HUES6 (cell line): ENCODE measurements around the gene ANKRD50.

Experiments
- H3K27ac ChIP-seq: 2 replicates; pipeline ENCODE4 v1.7.0; 2013; ENCODE audit warnings: low read depth, mild to moderate bottlenecking, low read length, inconsistent platforms
- H3K27me3 ChIP-seq: 2 replicates; pipeline ENCODE4 v1.6.1; 2013; ENCODE audit warnings: low read length; ENCODE audit not compliant: control insufficient read depth, insufficient read depth
- H3K36me3 ChIP-seq: 2 replicates; pipeline ENCODE4 v1.6.1; 2013; ENCODE audit warnings: low read length; ENCODE audit not compliant: control insufficient read depth, insufficient read depth
- H3K4me1 ChIP-seq: 2 replicates; pipeline ENCODE4 v1.6.1; 2013; ENCODE audit warnings: low read length; ENCODE audit not compliant: control insufficient read depth, insufficient read depth
- H3K4me3 ChIP-seq: 2 replicates; pipeline ENCODE4 v1.5.1; 2013; ENCODE audit warnings: low read depth, low read length
- H3K9ac ChIP-seq: one replicate; pipeline ENCODE4 v1.6.1; 2013; ENCODE audit warnings: mild to moderate bottlenecking, low read length
- H3K9me3 ChIP-seq: 2 replicates; pipeline ENCODE4 v1.6.1; 2013; ENCODE audit warnings: low read depth, low read length; ENCODE audit not compliant: control insufficient read depth, insufficient read depth

The ANKRD50 gene

GRCh38 chr4:124705393-124705792 is 7.1 kb downstream of the ANKRD50 start:
- Histone ChIP-seq H3K9ac (no peak overlapping the region), H3K36me3 (peaks cover 62% of the 10 kb centered on the region), H3K4me3 (no peak overlapping the region), H3K27me3 (no peaks in the 10 kb centered on the region), H3K27ac (no peak overlapping the region; the same call in 1 of the 2 replicates), H3K9me3 (no peaks in the 10 kb centered on the region), H3K4me1 (peaks cover 6% of the 10 kb centered on the region)

- Histone ChIP-seq H3K4me1 (no peaks in the 10 kb centered on the region), H3K9me3 (no peaks in the 10 kb centered on the region), H3K4me3 (no peak overlapping the region), H3K27me3 (no peaks in the 10 kb centered on the region), H3K36me3 (peaks cover 73% of the 10 kb centered on the region), H3K27ac (no peak overlapping the region), H3K9ac (no peak overlapping the region)
These were observed 9.4 kb downstream of the ANKRD50 start for GRCh38 chr4:124703154-124703553.

- no peaks in the 10 kb centered on the region for H3K27me3 ChIP-seq
- H3K36me3 ChIP-seq: peaks cover 53% of the 10 kb centered on the region
- peaks cover 14% of the 10 kb centered on the region; the same call in 1 of the 2 replicates for H3K9me3 ChIP-seq
- H3K4me1 ChIP-seq: peaks cover 5% of the 10 kb centered on the region; the same call in 1 of the 2 replicates
- no peak overlapping the region for H3K4me3 ChIP-seq
- H3K9ac ChIP-seq: no peak overlapping the region
- no peak overlapping the region for H3K27ac ChIP-seq
These were observed 15.1 kb downstream of the ANKRD50 start for GRCh38 chr4:124697441-124697840.

- peaks cover 53% of the 10 kb centered on the region for H3K36me3 ChIP-seq
These were observed 16.4 kb downstream of the ANKRD50 start for GRCh38 chr4:124696182-124696581.

GRCh38 chr4:124694946-124695598 is 17.5 kb downstream of the ANKRD50 start:
- Histone ChIP-seq H3K9me3 (peaks cover 14% of the 10 kb centered on the region; the same call in 1 of the 2 replicates), H3K27ac (no peak overlapping the region), H3K4me3 (no peak overlapping the region), H3K27me3 (no peaks in the 10 kb centered on the region), H3K36me3 (peaks cover 47% of the 10 kb centered on the region), H3K9ac (no peak overlapping the region), H3K4me1 (peaks cover 5% of the 10 kb centered on the region; the same call in 1 of the 2 replicates)

More at GRCh38 chr4:124696182-124696581, 16.4 kb downstream of the ANKRD50 start:
- Histone ChIP-seq H3K27me3 (no peaks in the 10 kb centered on the region), H3K9me3 (peaks cover 14% of the 10 kb centered on the region; the same call in 1 of the 2 replicates), H3K27ac (no peak overlapping the region), H3K9ac (no peak overlapping the region), H3K4me1 (peaks cover 5% of the 10 kb centered on the region; the same call in 1 of the 2 replicates), H3K4me3 (no peak overlapping the region)

GRCh38 chr4:124694306-124694705 is 18.2 kb downstream of the ANKRD50 start:
- peaks cover 47% of the 10 kb centered on the region for H3K36me3 ChIP-seq
- H3K9me3 ChIP-seq: peaks cover 14% of the 10 kb centered on the region; the same call in 1 of the 2 replicates
- peaks cover 5% of the 10 kb centered on the region; the same call in 1 of the 2 replicates for H3K4me1 ChIP-seq
- no peaks in the 10 kb centered on the region for H3K27me3 ChIP-seq
- no peak overlapping the region for H3K9ac ChIP-seq
- no peak overlapping the region for H3K27ac ChIP-seq
- no peak overlapping the region for H3K4me3 ChIP-seq

- Histone ChIP-seq H3K9me3 (peaks cover 1% of the 10 kb centered on the region; the same call in 1 of the 2 replicates), H3K4me3 (no peak overlapping the region), H3K4me1 (peaks cover 5% of the 10 kb centered on the region; the same call in 1 of the 2 replicates), H3K9ac (no peak overlapping the region), H3K27ac (no peak overlapping the region), H3K27me3 (no peaks in the 10 kb centered on the region), H3K36me3 (peaks cover 37% of the 10 kb centered on the region; the same call in 1 of the 2 replicates)
These were observed 20.7 kb downstream of the ANKRD50 start for GRCh38 chr4:124691801-124692200.

- Histone ChIP-seq H3K9ac (no peak overlapping the region), H3K9me3 (no peaks in the 10 kb centered on the region), H3K36me3 (peaks cover 18% of the 10 kb centered on the region; the same call in 1 of the 2 replicates), H3K27me3 (no peaks in the 10 kb centered on the region), H3K4me3 (no peak overlapping the region), H3K4me1 (peaks cover 8% of the 10 kb centered on the region; the same call in 1 of the 2 replicates), H3K27ac (no peak overlapping the region)
These were observed 26.3 kb downstream of the ANKRD50 start for GRCh38 chr4:124686279-124686678.

GRCh38 chr4:124685851-124686250 is 26.7 kb downstream of the ANKRD50 start:
- H3K27ac ChIP-seq: no peak overlapping the region
- H3K27me3 ChIP-seq: no peaks in the 10 kb centered on the region
- peaks cover 18% of the 10 kb centered on the region; the same call in 1 of the 2 replicates for H3K36me3 ChIP-seq
- no peak overlapping the region for H3K9ac ChIP-seq
- no peak overlapping the region for H3K4me3 ChIP-seq
- no peaks in the 10 kb centered on the region for H3K9me3 ChIP-seq
- H3K4me1 ChIP-seq: peaks cover 8% of the 10 kb centered on the region; the same call in 1 of the 2 replicates

GRCh38 chr4:124684301-124684700 is 28.2 kb downstream of the ANKRD50 start:
- no peaks in the 10 kb centered on the region for H3K9me3 ChIP-seq
- H3K4me1 ChIP-seq: peaks cover 8% of the 10 kb centered on the region; the same call in 1 of the 2 replicates
- H3K36me3 ChIP-seq: peaks cover 10% of the 10 kb centered on the region; the same call in 1 of the 2 replicates
- H3K4me3 ChIP-seq: no peak overlapping the region
- no peak overlapping the region for H3K27ac ChIP-seq
- no peak overlapping the region for H3K9ac ChIP-seq
- H3K27me3 ChIP-seq: no peaks in the 10 kb centered on the region

GRCh38 chr4:124682384-124682783 is 30.1 kb downstream of the ANKRD50 start:
- peaks cover 8% of the 10 kb centered on the region; the same call in 1 of the 2 replicates for H3K4me1 ChIP-seq

More at GRCh38 chr4:124682384-124682783, 30.1 kb downstream of the ANKRD50 start:
- Histone ChIP-seq H3K27ac (no peak overlapping the region), H3K27me3 (no peaks in the 10 kb centered on the region), H3K4me3 (no peak overlapping the region), H3K9me3 (no peaks in the 10 kb centered on the region), H3K36me3 (peaks cover 15% of the 10 kb centered on the region), H3K9ac (no peak overlapping the region)
